Cerebellar cortex (tissue), 1 donor: ENCODE measurements around the gene EFNB1.
"Not testable (repeated sequence)": the region's sequence is repeated elsewhere in the genome, so short reads cannot be mapped to it uniquely, and the experiment has no call there.

ENCODE experiments used
- DNase-seq: peaks from one replicate; pipeline ENCODE4 v3.0.0-alpha.2; 2015; ENCODE audit warnings: low spot score

The EFNB1 gene

DNA sequence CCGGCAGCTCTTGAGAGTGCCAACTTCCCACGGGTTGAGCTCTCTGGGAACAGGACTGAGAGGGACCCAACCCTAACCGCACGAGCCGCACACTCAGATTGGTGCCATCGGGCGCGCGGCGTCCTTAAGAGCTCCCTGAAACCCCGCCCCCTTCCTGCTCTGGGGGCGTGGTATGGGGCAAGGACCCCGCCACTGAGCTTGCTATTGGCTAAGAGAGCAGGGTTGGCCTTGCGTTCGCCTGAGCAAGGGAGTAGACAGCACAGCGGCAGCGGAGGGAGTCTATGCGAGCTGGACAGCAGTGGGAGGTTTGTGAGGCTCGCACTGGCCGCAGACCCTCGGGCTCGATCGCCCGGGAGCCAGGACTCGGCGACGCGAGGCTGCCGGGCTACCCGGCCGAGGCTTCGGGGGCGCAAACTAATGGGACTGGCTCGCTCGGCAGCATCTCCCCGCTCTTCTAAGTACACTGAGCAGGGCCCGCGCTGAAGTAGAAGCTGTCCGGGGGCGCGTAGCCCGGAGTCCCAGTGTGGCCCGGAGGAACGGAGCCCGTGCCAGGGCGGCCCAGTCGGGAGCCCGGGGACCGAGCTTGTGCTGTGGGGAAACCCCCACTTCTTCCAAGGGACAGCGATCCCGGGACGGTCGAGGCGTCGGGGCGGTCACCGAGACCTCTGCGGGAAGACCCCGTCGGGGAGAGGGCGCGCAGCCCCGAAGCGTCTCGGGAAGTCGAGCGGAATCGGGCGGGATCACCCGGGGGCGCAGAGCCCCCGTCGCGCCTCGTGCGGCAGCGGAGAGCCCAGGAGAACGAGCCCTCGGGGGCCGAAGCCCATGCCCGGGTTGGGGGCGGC is at the start of gene EFNB1:
Gene EFNB1, plus strand, starts transcription at position 282 of the 842 bp plus-strand sequence. CDS start 756 bp downstream, outside the sequence.
- DNase-seq = peak; percentile 95

DNA sequence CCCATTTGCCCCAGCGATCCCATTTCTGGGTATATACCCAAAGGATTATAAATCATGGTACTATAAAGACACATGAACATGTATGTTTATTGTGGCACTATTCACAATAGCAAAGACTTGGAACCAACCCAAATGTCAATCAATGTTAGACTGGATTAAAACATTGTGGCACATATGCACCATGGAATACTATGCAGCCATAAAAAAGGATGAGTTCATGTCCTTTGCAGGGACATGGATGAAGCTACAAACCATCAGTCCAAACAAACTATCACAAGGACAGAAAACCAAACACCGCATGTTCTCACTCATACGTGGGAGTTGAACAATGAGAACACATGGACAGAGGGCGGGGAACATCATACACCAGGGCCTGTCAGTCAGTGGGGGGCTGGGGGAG is 47.5 kb upstream of the EFNB1 start:
- not testable (repeated sequence) for DNase-seq

DNA sequence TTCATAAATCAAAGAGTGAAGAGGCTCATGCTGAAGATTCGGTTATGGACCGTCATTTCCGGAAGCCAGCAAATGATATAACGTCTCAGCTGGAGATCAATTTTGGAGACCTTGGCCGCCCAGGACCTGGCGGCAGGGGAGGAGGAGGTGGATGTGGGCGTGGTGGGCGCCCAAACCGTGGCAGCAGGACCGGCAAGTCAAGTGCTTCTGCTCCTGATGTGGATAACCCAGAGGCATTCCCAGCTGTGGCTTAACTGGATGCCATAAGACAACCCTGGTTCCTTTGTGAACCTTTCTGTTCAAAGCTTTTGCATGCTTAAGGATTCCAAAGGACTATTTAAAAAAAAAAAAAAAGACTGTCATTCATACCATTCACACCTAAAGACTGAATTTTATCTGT is 44.0 kb upstream of the EFNB1 start:
- no peak for DNase-seq

DNA sequence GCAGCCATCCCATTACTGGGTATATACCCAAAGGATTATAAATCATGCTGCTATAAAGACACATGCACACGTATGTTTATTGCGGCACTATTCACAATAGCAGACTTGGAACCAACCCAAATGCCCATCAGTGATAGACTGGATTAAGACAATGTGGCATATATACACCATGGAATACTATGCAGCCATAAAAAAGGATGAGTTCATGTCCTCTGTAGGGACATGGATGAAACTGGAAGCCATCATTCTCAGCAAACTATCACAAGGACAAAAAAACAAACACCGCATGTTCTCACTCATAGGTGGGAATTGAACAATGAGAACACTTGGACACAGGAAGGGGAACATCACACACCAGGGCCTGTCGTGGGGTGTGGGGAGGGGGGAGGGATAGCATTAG is 42.2 kb upstream of the EFNB1 start:
- not testable (repeated sequence) for DNase-seq

DNA sequence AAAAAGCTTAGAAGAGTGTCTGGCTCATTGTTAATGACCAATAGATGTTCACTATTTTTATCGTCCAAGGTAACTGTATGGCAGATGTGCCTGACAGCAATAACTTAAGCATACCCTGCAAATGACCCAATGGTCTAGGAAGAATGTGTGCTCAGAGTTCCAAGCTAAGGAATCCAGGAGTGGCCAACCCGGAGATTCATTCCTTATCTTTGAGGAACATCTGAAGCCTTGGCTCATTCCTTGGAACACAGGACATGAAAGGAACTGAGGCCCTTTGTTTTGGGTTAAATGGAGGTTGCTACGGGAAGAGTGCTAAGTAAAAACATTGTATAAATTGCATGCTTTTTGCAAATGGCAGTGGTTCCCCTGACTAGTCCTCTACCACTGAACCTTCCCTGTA is 38.9 kb upstream of the EFNB1 start:
- no peak for DNase-seq

DNA sequence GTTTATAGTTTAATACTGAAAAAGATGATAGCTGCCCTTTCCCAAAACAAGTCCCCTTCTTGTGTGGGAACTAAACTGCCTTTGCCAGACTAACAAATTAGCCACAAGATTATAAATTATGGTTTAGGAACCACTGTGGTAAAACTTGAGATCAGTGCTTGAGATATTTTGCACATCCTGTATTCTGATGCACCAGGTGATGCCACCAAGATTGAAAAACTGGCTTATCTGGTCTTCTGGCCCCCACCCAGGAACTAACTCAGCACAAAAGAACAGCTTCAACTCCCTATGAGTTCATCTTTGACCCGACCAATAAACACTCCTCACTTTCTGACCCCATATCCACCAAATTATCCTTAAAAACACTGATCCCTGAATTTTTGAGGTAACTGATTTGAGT is 36.7 kb upstream of the EFNB1 start:
- no peak for DNase-seq

DNA sequence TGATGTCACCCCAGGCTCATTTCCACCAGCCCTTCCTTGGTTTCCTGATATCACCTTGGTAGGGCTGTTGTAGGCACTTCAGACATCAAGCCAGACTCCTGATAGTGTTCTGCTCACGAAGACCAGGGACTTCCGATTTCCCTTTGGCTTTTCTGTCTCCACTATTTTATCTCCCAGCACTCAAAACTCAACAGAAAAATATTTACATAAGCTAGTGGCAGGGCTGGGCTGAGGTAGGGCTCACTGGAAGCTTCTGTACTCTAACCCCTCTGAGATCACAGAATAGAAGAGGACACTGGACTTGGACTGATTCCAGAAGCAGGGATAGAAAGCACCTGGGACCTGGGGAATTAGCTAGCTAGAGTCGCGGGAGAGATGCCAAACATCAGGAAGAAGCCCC is 34.4 kb upstream of the EFNB1 start:
- no peak for DNase-seq

DNA sequence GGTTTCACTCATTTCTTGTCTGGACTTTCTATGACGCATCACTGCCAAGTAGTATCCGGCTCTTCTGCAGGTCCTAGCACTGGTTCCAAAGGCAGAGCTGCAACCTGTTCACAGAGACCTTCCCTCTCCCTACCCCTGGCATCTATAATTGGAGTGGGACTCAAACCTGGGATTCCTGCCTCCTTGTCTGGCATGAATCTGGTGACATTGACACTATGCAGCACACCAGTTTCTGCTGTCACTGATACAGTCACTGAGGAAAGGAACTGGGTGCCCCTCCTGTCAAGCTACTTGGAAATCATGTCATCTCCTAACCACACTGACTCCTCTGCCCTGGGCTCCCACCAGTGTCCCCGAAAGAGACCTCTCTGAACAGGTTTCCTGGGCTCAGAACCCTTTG is 33.1 kb upstream of the EFNB1 start:
- DNase-seq = no peak

DNA sequence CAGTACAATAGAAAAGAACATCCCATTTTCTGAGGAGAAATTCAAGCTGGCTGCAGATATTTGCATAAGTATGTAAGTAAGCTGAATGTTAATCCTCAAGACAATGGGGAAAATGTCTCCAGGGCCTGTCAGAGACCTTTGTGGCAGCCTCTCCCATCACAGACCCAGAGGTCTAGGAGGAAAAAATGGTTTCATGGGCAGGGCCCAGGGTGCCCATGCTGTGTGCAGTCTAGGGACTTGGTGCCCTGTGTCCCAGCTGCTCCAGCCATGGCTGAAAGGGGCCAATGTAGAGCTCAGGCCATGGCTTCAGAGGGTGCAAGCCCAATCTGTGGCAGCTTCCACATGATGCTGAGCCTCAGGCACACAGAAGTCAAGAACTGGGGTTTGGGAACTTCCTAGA is 30.4 kb upstream of the EFNB1 start:
- not testable (repeated sequence) for DNase-seq

DNA sequence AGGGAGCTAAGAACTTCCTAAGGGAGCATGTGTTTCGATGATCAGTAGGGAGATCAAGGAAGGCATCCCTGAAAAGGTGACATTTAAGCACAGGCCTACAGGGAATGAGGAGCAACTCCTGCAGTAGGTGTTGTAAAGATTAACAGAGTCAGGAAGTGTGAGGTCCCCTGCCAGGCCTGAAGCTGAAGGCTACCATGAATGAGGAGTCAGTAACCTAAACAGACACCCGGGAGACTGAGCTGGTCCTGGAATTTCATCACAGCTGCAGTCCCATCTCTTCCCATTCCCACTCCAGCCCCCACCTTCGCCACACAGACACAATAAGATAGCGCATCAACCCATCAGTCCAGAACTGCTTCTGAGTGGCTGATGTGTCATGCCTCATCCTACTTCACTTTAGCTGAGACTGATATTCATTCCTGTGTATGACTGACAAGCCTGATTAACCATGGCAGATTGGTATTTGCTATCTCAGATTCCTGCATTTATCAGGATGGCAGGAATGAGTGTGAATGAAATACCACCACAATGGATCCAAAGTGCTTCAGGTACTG is 27.0 kb upstream of the EFNB1 start:
- no peak for DNase-seq

DNA sequence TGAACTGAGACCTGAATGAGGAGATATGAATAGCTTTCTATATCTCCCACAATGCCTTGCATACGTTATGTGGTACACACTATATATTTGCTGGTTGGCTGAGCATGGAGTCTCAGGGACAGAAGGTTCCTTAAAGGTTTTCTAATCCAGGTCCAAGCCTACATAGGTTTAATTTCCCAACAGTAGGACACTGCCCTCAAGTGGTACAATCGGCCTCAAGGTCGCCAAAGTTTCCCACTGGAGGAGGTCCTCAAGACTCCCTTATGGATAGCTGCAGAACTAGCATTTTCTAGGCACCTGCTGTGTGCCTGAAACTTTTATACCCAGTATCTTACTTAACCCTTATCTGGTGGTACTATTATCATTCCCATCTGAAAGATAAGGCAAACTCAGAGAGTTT is 21.0 kb upstream of the EFNB1 start:
- peak; percentile 21 for DNase-seq

DNA sequence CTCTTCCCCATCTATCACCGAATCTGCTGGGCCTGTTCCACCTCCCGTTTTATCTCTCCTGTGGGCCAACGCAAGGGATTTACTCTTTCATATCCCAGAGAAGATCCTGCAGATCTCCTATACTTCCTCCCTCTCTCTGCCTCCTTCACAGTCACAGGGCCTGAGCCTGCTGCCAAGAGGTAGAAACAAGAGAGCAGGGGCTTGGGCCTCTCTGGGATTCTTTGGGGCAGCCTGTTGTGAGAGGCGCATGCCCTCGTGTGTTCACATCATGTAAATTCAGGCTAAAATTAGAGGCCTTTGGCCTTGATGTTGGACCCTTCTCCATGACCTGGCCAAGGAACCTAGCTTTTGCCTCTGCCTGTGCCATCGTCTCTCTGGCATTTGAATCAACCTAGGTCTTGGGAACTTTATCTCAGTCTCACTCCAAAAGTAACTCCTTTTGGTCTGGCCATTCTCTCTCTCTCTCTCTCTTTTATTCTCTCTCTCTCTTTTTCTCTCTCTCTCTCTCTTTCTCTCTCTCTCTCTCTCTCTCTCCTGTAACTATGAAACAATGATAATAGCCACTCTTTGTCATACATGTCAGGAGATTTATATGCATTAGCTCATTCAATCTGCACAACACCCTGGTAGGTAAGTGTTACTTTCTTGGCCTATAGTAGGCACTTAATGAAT is 20.0 kb upstream of the EFNB1 start:
- no peak for DNase-seq

DNA sequence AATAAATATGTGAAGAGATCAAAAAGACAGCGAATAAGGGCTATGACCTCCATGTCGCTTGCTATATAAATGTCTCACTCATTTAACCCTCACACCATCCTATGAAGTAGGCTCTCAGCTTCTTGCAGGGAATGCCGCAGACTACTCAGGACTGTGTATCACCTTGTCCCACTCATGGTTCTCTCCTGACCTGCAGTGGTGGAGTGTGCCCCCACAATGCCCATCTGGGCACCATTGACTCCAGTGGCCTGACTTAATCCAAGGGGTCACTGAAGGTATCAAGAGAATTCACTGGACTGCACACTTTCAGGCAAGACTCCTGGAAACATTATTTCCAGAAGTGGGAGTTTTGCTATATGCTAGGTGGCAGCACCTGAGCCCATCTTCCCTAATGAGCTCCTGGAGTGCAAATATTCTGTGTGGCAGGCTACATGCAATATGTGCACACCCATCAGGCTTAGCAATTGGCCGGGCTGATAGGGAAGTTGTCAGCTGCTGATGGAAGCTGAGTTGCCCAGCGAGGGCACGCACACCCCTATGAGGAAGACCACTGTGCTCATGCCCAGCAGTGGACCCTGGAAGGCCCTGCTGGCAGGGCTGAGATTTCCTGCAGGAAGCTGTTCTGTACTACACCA is 8.2 kb upstream of the EFNB1 start:
- DNase-seq = no peak

DNA sequence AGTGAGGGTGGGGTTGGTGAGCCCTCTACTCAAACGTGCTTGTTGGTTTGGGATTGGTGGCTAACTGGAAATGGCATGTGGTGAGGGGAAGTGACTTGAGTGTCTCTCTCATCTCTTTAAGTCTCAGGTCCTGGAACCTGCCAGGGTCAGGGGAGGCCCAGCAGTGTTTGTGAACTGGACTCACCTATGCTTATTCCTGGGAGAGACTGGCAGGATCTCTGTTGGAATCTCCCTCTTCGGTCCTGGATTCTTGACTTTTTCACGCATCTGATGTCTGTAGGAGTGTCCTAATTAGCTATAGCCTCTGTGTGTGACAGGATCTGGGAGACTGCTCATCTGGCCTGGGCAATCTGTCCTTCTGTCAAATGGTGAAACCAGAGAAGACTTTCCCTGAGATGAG is 7.2 kb upstream of the EFNB1 start:
- no peak for DNase-seq

DNA sequence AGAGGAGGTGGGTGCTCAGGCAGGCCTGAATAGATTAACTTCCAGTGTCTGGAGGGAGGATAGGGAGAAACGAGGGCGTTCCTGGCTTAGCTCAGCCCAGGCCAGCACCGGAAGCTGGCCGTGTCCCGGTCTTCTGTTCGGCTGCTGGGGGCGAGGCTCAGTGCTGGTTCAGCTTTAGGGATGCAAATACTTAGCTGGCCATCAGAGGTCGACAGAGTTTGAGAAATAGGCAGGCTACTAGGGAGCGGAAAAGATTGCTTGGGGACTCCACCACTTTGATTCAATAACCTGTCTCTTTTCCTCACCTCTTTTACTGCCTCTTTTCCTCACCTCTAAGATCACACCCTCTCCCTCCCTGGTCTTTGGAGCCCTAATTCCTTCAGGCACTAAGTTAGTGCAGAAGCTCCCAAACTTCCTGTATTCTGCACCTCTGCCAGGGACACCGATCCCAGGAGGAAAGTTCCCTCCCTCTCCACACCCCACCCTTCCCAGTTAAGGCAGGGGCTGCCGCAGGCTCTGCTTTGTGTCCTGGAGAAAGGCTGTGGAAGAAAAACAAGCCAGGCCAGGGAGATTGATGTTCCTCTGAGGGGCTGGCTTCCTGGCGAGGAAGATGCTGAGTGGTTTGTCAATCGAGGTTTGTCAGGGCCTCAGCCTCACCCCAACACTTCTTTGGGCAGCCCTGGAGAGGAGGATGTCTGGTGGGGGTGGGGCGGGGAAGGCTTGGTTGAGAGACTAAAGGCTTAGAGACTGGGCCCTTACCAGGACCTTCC is 6.0 kb upstream of the EFNB1 start:
- DNase-seq = peak; percentile 28

DNA sequence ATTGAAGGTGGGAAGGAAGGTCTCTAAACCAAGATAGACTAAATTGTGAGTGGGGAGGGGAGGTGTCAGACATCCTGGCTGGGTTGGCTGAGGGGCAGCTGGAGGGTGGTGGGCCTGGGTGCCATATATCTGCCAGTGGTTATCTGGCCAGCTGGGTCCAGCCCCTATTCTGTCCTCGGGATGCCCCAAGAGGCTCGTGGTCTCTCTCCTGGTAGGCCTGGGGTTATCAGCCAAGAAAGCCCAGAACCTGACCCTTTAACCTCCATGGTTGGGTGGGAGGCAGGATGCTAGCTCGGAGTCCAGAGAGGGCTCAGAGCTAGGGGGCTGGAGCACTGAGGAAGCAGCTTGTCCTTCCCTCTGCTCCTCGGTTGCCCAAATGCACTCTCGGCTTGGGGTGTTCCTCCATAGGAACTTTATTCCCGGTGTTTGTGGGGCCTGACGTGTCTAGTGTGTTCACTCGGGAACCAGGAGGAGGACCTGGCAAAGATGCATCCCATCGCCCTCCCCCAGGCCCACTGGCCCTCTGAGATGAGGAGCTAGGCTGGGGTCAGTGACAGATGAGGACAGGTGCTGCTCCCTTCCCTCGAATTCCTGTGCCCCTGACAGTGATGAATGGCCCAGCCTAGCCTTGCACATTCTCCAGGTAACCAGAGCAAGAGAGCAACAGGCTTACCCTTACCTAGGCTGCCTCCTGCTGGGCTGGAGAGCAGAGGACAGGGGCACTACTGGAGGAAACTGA is 5.2 kb upstream of the EFNB1 start:
- DNase-seq = no peak

DNA sequence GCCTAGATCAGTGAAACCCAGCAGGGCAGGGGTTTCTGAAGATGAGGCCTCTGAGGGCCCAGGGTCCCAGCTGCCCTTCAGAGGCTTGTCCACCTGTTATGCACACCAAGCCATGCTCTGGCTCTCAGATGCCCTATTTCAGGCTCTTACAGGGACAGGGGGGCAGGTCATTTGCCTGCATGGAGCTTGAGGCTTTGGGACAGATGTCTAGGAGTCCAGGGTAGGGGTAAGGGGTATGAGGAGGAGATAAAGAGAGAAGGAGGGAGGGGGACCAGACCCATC is 4.7 kb upstream of the EFNB1 start:
- DNase-seq = no peak

DNA sequence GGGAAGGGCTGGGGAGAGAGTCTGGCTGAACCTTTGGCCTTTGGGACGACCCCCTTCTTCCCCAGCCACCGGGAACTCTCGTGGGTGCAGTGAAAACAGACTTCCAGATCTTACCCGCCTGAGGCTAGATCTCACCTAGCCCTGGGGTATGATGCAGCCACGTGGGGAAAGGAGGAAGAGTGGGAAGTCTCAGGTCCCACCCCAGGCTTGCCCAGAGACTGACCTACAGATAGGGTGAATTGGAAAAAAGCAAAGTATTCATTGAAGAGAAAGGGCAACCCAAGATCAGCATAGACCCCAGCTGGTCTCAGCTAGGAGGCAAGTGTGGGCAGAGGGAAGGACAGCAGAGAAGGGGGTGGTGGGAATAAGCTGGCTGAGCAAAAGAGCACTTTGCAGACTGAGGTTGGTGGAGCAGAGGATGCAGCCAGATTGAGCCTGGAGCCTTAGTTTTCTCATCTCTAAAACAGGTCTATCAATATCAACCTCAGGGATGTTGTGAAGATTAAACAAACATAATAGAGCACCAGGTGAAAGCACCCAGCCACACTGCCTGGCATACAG is 4.2 kb upstream of the EFNB1 start:
- DNase-seq = no peak

DNA sequence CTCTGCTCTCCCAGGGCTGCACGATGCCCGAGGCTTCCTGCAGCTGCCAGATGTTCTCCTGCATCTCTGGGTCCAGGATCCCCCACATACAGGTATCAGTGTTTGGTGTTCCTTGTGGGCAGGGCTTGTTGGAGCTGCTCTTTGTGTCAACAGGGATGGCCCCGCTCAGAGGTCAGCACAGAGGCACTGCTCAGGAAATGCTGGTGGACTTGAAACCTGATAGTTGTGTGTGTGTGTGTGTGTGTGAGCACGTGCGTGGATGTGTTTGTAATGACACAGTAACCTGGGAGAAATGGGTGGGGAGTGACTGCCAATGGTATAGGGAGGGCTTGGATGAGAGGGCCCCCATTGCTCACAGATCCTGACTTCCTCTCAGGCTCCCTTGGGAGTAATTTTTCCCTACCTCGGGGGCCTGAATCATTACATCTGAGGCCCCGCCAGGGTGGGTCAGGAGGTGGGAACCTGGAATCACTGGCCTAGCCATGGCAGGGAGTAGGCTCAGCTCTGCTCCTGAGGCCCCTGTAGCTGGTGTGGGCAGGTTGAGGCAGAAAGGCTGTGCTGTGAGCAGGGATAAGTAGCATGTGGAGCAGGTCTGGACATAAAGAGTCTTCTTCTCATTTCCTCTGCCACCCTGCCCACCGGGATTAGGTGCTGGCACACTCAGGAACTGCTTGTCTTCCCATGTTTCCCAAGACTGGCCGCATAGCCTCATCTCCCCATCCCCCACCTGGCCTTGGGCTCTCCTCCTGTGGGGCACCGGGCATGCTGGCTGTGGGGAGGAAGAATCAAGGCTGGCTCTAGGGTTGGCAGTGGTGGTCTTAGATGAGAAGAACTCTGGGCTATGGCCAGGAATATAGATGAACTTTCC is 2.5 kb upstream of the EFNB1 start:
- DNase-seq = no peak

DNA sequence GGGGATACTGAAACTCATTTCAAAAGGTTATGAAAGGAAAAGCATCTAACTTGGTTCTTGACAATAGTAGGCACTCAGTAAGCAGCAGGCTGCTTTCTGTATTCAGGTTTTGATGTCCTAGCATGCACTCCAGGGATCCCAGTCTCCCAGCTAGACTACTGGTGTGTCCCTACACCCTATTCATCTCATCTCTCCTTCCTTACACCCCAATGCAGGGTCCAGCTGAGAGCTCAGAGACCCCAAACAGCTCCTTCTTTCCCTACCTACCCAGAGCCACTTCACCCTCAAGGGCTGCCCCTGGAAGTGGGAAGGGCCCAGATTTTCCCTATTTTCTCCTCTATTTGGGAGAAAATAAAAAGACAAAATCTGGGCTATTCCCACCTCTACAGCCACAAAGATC is 1.6 kb upstream of the EFNB1 start:
- no peak for DNase-seq
